Natural killer cell (primary cell): Measurements from ENCODE around the gene DISP1. TPM values are rescaled to one million over a fixed set of nuclear protein-coding genes. Genes with fewer than 3 reads are reported as not detected.

Experiments used
- ATAC-seq, 3 donors: fragments of 150-1000 bp in 2 of 3; fragments of 200-7000 bp in 1 of 3; cut with Tn5 transposase; 1 replicate in 1 of 3; 2 replicates in 2 of 3; pipeline ENCODE4 v1.10.0; 2021; ENCODE audit warnings: mild to moderate bottlenecking in 2 of 3, moderate library complexity in 2 of 3
- DNase-seq, 2 donors: peaks; one replicate each; pipeline versions ENCODE4 v3.0.0 to v3.0.0-alpha.2; 2013 to 2021; ENCODE audit warnings: mixed read lengths in 1 of 2
- H3K27ac ChIP-seq: one replicate; pipeline ENCODE4 v1.5.1; 2013; ENCODE audit warnings: mild to moderate bottlenecking, low read length
- H3K27me3 ChIP-seq: one replicate; pipeline ENCODE4 v1.6.1; 2013; ENCODE audit warnings: low read length; ENCODE audit not compliant: control insufficient read depth, insufficient read depth
- H3K36me3 ChIP-seq: one replicate; pipeline ENCODE4 v1.6.1; 2013; ENCODE audit warnings: low read length; ENCODE audit not compliant: control insufficient read depth, insufficient read depth
- H3K4me1 ChIP-seq: one replicate; pipeline ENCODE4 v1.6.1; 2013; ENCODE audit warnings: low read length; ENCODE audit not compliant: control insufficient read depth, insufficient read depth
- H3K4me3 ChIP-seq: one replicate; pipeline ENCODE4 v1.5.1; 2013; ENCODE audit warnings: low read length
- H3K9me3 ChIP-seq: one replicate; pipeline ENCODE4 v1.6.1; 2013; ENCODE audit warnings: low read length; ENCODE audit not compliant: control insufficient read depth, insufficient read depth
- H3K27ac Mint-ChIP-seq, 2 donors: one replicate each; pipeline ENCODE4 v1.8.0; 2022; ENCODE audit warnings: mild to moderate bottlenecking in 2 of 2, mixed read lengths in 2 of 2, moderate library complexity in 1 of 2
- H3K27me3 Mint-ChIP-seq, 2 donors: one replicate each; pipeline ENCODE4 v1.8.0; 2022; ENCODE audit warnings: low read depth in 2 of 2, mixed read lengths in 2 of 2
- H3K36me3 Mint-ChIP-seq: one replicate; pipeline ENCODE4 v1.8.0; 2022; ENCODE audit warnings: mixed read lengths
- H3K4me1 Mint-ChIP-seq, 2 donors: one replicate each; pipeline ENCODE4 v1.8.0; 2022; ENCODE audit warnings: mixed read lengths in 2 of 2
- H3K4me3 Mint-ChIP-seq: one replicate; pipeline ENCODE4 v1.8.0; 2022; ENCODE audit warnings: mild to moderate bottlenecking, moderate library complexity, mixed read lengths
- H3K9me3 Mint-ChIP-seq, 2 donors: one replicate each; pipeline ENCODE4 v1.8.0; 2022; ENCODE audit warnings: mixed read lengths in 2 of 2
- WGBS: methylation state at CpG from one replicate; pipeline ENCODE4 v1.1.7; 2013; ENCODE audit warnings: missing lambda C conversion rate; ENCODE audit not compliant: insufficient coverage; 5-methylcytosine and 5-hydroxymethylcytosine counted together
- intact Hi-C: fragments of 100-400 bp; cut with micrococcal nuclease; formaldehyde crosslinking; loops from one replicate; pipeline ENCODE4 v1.14.2; 2022
- total RNA-seq, 4 donors: library from RNA; stranded (reverse); fragments of 120-200 nt in 1 of 4; gene quantifications; one replicate each; pipeline versions ENCODE4 v1.2.3 to v1.2.4, GENCODE V29; 2013 to 2022
- TF ChIP-seq, protein P1 (sequence below): fragments of 200-600 bp; IDR thresholded peaks from one replicate; pipeline ENCODE4 v1.8.0; 2022; ENCODE audit warnings: antibody characterized with exemption

DISP1 gene
- total RNA-seq, 3 donors from 2014 or later (not counting 1 experiment from before 2014, with no cell fraction given) = 3.7 to 6.0 (median 4.8) TPM

DNA sequence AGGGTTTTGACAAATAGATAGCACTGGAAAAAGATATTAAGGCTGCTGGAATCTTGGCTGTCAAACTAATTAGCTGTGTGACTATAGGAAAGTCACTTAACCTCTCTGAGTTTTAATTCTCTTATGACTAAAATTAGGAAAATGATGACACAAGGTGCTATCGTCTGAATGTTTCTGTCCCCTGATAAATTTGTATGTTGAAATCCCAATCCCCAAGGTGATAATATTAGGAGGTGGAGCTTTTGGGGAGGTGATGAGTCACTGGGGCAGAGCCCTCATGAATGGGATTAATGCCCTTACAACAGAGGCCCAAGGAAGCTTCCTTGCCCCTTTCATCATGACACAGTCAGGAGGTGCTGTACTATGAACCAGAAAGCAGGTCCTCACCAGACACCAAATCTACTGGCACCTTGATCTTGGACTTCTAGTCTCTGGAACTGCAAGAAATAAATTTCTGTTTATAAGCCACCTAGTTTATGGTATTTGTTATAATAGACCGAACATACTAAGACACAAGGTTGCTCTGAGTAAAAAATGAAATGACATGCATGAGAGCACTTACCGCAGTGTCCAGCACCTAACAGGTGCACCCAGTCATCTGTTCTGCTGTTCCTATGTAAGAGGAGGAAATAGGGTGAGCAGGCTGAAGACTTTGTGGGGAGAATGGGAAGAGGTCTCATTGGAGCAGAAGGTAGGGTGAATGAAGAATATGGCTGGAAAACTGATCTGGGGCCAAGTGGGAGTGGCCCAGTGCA, 26.3 kb upstream of the DISP1 start:
- H3K4me1 Mint-ChIP-seq = no peaks in the 10 kb centered on the region
- H3K27ac Mint-ChIP-seq = no peak overlapping the region
- DNase-seq (no peak), ATAC-seq (no peak)
- Histone ChIP-seq H3K9me3 (no peaks in the 10 kb centered on the region), H3K4me1 (no peaks in the 10 kb centered on the region), H3K4me3 (no peak overlapping the region), H3K36me3 (no peaks in the 10 kb centered on the region), H3K27ac (no peak overlapping the region), H3K27me3 (no peaks in the 10 kb centered on the region)
- no peaks in the 10 kb centered on the region for H3K9me3 Mint-ChIP-seq
- 75% methylated on average over 2 of the region's 3 CpGs for WGBS
- H3K4me3 Mint-ChIP-seq = no peak overlapping the region
- TF ChIP-seq, protein P1, sequence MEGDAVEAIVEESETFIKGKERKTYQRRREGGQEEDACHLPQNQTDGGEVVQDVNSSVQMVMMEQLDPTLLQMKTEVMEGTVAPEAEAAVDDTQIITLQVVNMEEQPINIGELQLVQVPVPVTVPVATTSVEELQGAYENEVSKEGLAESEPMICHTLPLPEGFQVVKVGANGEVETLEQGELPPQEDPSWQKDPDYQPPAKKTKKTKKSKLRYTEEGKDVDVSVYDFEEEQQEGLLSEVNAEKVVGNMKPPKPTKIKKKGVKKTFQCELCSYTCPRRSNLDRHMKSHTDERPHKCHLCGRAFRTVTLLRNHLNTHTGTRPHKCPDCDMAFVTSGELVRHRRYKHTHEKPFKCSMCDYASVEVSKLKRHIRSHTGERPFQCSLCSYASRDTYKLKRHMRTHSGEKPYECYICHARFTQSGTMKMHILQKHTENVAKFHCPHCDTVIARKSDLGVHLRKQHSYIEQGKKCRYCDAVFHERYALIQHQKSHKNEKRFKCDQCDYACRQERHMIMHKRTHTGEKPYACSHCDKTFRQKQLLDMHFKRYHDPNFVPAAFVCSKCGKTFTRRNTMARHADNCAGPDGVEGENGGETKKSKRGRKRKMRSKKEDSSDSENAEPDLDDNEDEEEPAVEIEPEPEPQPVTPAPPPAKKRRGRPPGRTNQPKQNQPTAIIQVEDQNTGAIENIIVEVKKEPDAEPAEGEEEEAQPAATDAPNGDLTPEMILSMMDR = no peak
- peaks cover 5 to 18% of the 10 kb centered on the region in 2 donors for H3K27me3 Mint-ChIP-seq
- intact Hi-C loops = no loop called here
- no peaks in the 10 kb centered on the region for H3K36me3 Mint-ChIP-seq

DNA sequence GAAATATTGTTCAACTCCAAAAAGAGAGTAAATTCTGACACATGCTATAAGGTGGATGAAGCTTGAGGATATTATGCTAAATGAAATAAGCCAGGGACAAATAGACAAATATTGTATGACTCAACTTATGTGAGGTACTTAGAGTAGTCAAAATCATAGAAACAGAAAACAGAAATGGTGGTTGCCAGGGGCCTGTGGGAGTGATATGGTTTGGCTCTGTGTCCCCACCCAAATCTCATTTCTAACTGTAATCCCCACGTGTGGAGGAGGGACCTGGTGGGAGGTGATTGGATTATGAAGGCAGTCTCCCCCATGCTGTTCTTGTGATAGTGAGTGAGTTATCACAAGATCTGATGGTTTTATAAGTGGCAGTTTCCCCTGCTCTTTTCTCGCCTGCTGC, 24.7 kb upstream of the DISP1 start:
- Histone ChIP-seq H3K36me3 (no peaks in the 10 kb centered on the region), H3K4me3 (no peak overlapping the region), H3K27me3 (no peaks in the 10 kb centered on the region), H3K9me3 (no peaks in the 10 kb centered on the region), H3K27ac (no peak overlapping the region), H3K4me1 (no peaks in the 10 kb centered on the region)
- ATAC-seq = no peak
- intact Hi-C loops = no loop called here
- H3K4me3 Mint-ChIP-seq = no peak overlapping the region
- no peak for DNase-seq
- TF ChIP-seq, protein P1 = no peak
- H3K27ac Mint-ChIP-seq = no peak overlapping the region
- peaks cover 4 to 7% of the 10 kb centered on the region in 2 donors for H3K27me3 Mint-ChIP-seq
- H3K9me3 Mint-ChIP-seq = no peaks in the 10 kb centered on the region
- whole genome bisulfite sequencing = 90% methylated on average over 1 of the region's 2 CpGs
- H3K4me1 Mint-ChIP-seq = no peaks in the 10 kb centered on the region
- no peaks in the 10 kb centered on the region for H3K36me3 Mint-ChIP-seq

DNA sequence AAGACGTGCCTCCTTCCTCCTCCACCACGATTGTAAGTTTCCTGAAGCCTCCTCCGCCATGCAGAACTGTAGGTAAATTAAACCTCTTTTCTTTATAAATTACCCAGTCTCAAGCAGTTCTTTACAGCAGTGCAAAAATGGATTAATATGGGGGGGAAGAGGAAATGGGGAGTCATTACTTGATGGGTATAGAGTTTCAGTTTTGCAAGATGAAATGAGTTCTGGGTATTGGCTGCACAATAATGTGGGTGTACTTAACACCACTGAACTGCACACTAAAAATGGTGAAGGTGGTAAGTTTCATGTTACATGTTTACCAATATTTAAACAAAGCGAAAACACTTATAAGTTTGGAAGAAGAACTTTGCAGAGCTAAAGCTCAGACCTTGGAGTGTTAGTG, 24.3 kb upstream of the DISP1 start:
- H3K27me3 ChIP-seq = no peaks in the 10 kb centered on the region
- peaks cover 4 to 7% of the 10 kb centered on the region in 2 donors for H3K27me3 Mint-ChIP-seq
- H3K36me3 ChIP-seq = no peaks in the 10 kb centered on the region
- ATAC-seq (no peak), DNase-seq (no peak)
- H3K9me3 ChIP-seq = no peaks in the 10 kb centered on the region
- no peaks in the 10 kb centered on the region for H3K36me3 Mint-ChIP-seq
- H3K4me1 Mint-ChIP-seq = no peaks in the 10 kb centered on the region
- H3K4me3 ChIP-seq = no peak overlapping the region
- no peak overlapping the region for H3K27ac ChIP-seq
- TF ChIP-seq, protein P1 = no peak
- no peak overlapping the region for H3K4me3 Mint-ChIP-seq
- H3K27ac Mint-ChIP-seq = no peak overlapping the region
- H3K4me1 ChIP-seq = no peaks in the 10 kb centered on the region
- intact Hi-C loops = no loop called here
- no peaks in the 10 kb centered on the region for H3K9me3 Mint-ChIP-seq
- WGBS = 66% methylated on average over 4 of the region's 4 CpGs
